ENCODE data around the gene GPR31. TPM values are rescaled to one million over a fixed set of nuclear protein-coding genes. Genes with fewer than 3 reads are reported as not detected.

The GPR31 gene
- total RNA-seq, 1 donor from 2014 or later = not detected

- Mint-ChIP-seq H3K27me3 (ENCODE audit: unreplicated experiment) (peaks cover 7% of the 10 kb centered on the region), H3K4me1 (ENCODE audit: unreplicated experiment) (peaks cover 4% of the 10 kb centered on the region), H3K27ac (ENCODE audit: unreplicated experiment) (no peak overlapping the region), H3K9me3 (ENCODE audit: unreplicated experiment) (no peaks in the 10 kb centered on the region), H3K36me3 (ENCODE audit: low read depth, unreplicated experiment) (no peaks in the 10 kb centered on the region), H3K4me3 (ENCODE audit: unreplicated experiment) (no peak overlapping the region)
- TF ChIP-seq, protein P1, sequence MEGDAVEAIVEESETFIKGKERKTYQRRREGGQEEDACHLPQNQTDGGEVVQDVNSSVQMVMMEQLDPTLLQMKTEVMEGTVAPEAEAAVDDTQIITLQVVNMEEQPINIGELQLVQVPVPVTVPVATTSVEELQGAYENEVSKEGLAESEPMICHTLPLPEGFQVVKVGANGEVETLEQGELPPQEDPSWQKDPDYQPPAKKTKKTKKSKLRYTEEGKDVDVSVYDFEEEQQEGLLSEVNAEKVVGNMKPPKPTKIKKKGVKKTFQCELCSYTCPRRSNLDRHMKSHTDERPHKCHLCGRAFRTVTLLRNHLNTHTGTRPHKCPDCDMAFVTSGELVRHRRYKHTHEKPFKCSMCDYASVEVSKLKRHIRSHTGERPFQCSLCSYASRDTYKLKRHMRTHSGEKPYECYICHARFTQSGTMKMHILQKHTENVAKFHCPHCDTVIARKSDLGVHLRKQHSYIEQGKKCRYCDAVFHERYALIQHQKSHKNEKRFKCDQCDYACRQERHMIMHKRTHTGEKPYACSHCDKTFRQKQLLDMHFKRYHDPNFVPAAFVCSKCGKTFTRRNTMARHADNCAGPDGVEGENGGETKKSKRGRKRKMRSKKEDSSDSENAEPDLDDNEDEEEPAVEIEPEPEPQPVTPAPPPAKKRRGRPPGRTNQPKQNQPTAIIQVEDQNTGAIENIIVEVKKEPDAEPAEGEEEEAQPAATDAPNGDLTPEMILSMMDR (IDR thresholded peaks at IDR 0.05; ENCODE audit: unreplicated experiment) = no peak
- DNase-seq (ENCODE audit: low spot score) = peak; percentile 74
Observed at GRCh38 chr6:167141667-167142432, 15.9 kb downstream of the GPR31 start.

GRCh38 chr6:167140589-167141474, 16.9 kb downstream of the GPR31 start:
- TF ChIP-seq, protein P1 (IDR thresholded peaks at IDR 0.05; ENCODE audit: unreplicated experiment) = no peak
- Mint-ChIP-seq H3K4me1 (ENCODE audit: unreplicated experiment) (no peaks in the 10 kb centered on the region), H3K27ac (ENCODE audit: unreplicated experiment) (no peak overlapping the region), H3K27me3 (ENCODE audit: unreplicated experiment) (peaks cover 4% of the 10 kb centered on the region), H3K9me3 (ENCODE audit: unreplicated experiment) (no peaks in the 10 kb centered on the region), H3K36me3 (ENCODE audit: low read depth, unreplicated experiment) (no peaks in the 10 kb centered on the region), H3K4me3 (ENCODE audit: unreplicated experiment) (no peak overlapping the region)
- no peak for DNase-seq (ENCODE audit: low spot score)

GRCh38 chr6:167139761-167140160, 18.0 kb downstream of the GPR31 start:
- Mint-ChIP-seq H3K4me1 (ENCODE audit: unreplicated experiment) (no peaks in the 10 kb centered on the region), H3K9me3 (ENCODE audit: unreplicated experiment) (no peaks in the 10 kb centered on the region), H3K36me3 (ENCODE audit: low read depth, unreplicated experiment) (no peaks in the 10 kb centered on the region), H3K27me3 (ENCODE audit: unreplicated experiment) (peaks cover 4% of the 10 kb centered on the region), H3K4me3 (ENCODE audit: unreplicated experiment) (no peak overlapping the region), H3K27ac (ENCODE audit: unreplicated experiment) (no peak overlapping the region)
- TF ChIP-seq, protein P1 (IDR thresholded peaks at IDR 0.05; ENCODE audit: unreplicated experiment) = peak; percentile 6
- no peak for DNase-seq (ENCODE audit: low spot score)

- H3K9me3 Mint-ChIP-seq (ENCODE audit: unreplicated experiment) = no peaks in the 10 kb centered on the region
- H3K27ac Mint-ChIP-seq (ENCODE audit: unreplicated experiment) = no peak overlapping the region
- TF ChIP-seq, protein P1 (IDR thresholded peaks at IDR 0.05; ENCODE audit: unreplicated experiment) = no peak
- peaks cover 1% of the 10 kb centered on the region for H3K27me3 Mint-ChIP-seq (ENCODE audit: unreplicated experiment)
- DNase-seq (ENCODE audit: low spot score) = no peak
- H3K4me1 Mint-ChIP-seq (ENCODE audit: unreplicated experiment) = no peaks in the 10 kb centered on the region
- H3K36me3 Mint-ChIP-seq (ENCODE audit: low read depth, unreplicated experiment) = no peaks in the 10 kb centered on the region
- H3K4me3 Mint-ChIP-seq (ENCODE audit: unreplicated experiment) = no peak overlapping the region
Observed at GRCh38 chr6:167137881-167138280, 19.9 kb downstream of the GPR31 start.

Data from endothelial cell (in vitro differentiated cells).